GM21717 (cell line): ENCODE results near the gene CASP6.
A peak's percentile ranks its signal among the peaks of the same experiment; 100 is the strongest.

Source experiments
- ATAC-seq: cut with Tn5 transposase; IDR thresholded peaks from one replicate; pipeline ENCODE4 v1.9.1; 2021; ENCODE audit warnings: mild to moderate bottlenecking, moderate library complexity; ENCODE audit not compliant: unreplicated experiment

Gene CASP6

GRCh38 chr4:109673303-109673702 is 29.9 kb downstream of the CASP6 start:
- ATAC-seq = no peak

- ATAC-seq = no peak
Observed at GRCh38 chr4:109672169-109672930, 30.9 kb downstream of the CASP6 start.

DNA sequence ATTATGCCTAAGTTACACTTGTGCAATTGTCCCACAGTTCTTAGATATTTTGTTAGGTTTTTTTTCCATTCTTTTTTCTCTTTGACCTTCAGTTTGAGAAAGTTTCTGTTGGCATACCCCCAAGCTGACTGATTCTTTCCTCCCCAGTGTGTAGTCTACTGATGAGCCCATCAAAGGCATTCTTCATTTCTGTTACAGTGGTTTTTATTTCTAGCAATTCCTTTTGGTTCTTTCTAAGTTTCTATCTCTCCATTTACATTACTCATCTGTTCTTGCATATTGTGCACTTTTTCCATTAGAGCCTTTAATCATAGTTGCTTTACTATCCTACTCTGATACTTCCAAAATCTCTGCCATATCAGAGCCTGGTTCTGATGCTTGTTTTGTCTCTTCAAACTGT is 31.9 kb downstream of the CASP6 start:
- no peak for ATAC-seq

DNA sequence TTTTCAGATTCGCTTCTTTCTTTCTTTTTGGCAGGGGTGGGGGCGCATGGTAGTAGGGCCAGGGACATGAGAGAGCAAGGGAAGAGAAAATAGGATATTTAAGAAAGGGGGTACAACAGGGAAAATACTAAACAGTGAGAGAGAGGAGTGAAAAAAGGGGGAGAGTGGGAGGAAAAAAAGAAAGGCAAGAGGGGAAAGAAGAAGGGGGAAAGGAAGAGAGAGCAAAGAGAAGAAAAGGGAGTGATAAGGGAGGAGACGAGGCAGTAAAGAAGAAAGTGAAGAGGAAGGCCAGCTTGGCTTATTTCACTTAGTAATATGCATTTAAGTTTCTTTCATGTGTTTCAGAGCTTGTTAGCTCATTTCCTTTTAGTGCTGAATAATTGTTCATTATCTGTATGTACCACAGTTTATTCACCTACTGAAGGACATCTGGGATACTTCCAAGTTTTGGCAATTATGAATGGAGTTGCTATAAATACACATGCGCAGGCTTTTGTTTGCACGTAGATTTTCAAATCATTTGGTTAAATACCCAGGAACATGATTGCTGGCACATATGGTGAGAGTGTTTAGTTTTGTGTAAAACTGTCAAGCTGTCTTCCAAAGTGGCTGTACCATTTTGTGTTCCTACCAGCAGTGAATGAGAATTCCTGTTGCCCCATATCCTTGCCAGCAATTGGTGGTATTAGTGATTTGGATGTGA is 37.3 kb downstream of the CASP6 start:
- no peak for ATAC-seq

DNA sequence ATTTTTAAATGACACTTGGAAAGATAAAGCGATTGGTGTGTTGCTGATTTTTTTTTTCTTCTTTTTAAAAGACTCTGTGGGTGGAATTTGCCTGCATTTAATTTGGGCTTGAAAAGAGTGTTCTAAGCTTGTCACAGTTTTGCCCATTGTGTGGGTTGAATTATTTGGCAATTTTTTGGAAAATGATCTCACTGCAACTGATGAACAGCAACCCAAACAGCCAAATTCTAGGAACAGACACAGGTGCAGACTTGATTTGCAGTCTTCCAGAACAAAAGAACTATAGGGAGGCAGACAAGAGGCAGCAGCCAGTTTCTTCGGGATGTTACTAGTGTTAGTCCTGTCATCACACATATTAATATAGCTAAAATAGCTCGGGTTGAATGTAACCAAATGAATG is 40.5 kb downstream of the CASP6 start:
- no peak for ATAC-seq

- ATAC-seq = no peak
Observed at GRCh38 chr4:109662116-109662515, 41.1 kb downstream of the CASP6 start.

GRCh38 chr4:109658871-109659410 is 44.3 kb downstream of the CASP6 start:
- ATAC-seq = no peak

DNA sequence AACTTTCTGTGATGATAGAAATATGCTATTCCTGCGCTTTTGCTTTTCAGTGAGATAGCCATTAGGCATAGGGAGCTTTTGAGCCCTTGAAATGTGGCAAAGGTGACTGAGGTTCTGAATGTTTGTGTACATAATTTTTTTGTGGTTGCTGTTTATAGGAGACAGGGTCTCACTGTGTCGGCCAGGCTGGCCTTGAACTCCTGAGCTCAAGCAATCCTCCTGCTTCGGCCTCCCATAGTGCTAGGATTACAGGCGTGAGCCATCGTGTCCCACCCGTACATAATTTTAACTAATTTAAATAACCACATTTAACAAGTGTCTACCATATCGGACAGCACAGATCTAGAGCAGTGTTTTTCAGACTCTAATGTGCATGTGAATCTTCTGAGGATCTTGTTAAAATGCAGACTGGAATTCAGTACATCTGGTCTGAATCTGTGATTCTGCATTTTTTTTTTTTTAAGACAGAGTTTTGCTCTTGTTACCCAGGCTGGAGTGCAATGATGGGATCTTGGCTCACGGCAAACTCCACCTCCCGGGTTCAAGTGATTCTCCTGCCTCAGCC is 45.3 kb downstream of the CASP6 start:
- no peak for ATAC-seq

DNA sequence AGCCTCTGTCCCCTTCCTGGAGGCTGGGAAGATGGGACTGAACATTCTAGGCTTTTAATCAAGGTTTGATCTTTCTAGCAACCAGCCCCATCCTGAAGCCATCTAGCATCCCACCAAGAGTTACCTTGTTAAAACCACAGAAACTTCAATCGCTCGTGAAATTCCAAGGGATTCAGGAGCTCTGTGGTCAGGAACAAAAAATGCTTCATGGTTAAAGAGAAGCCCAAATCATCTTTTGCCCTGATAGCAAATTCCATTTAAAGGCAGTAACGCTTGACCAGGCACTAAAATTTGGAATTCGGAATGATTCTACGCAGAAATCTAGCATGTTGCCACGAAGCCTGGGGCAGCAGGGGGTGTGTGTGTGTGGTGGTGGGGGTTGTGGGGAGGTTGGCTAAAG is 47.8 kb downstream of the CASP6 start:
- ATAC-seq = no peak

- peak; percentile 73 for ATAC-seq
Observed at GRCh38 chr4:109649872-109650271, 53.4 kb downstream of the CASP6 start.

DNA sequence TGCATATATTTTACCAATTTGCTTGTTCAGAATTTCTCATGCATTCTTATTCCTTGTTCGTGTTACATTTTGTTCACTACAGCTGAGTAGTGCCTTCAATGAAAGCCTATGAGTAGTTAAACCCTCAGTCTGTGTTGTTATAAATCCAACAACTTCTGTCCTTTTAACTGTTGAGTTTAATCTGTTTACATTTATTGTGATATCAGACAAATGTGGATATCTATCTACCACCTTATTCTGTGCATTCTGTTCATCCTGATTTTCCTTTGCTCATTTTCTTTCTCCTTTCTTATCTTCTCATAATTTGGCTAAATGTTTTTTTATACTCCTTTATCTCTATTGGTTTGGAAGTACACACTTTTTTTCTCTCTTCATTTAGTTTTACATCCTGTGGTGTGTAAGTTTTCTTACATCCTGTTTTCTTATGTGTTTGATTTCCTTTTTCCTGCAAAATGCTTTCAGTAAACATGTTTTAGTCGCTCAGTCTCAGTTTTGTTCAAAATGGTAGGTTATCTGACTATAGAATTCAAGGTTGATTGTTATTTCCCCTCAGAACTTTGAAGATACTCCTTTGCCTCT is 54.2 kb downstream of the CASP6 start:
- no peak for ATAC-seq

DNA sequence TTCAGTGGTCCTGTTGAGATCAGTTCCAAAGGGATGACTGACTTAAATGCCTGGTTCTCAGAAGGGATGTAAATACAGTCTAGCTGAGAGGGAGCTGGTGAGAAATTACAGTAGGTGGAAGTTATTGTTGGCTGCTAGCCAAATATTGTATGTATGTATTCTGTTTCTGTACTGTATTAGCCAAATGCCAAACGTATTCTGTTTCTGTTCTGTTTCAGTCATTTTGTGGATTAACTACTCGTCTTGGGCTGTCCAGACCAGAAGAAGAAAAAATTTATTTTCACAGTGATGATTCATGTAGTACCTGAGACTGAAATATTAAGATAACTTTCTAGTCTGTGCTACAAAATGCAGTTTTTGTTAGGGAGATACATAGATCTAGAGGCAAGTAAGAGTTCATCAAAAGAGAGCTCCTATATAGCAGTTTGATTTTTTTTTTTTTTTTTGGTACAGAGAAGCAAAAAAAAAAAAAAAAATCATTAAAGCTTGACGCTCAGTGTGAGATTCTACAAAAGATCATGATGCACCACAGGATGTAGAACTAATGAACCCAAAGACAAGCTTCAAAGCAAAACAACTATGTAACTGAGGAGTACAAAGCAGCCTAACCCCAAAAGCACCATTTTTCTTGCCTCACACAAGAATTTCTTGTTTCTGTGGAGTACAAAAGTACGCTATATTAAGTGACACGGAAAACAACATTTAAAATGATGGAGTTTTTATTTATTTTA is 54.8 kb downstream of the CASP6 start:
- peak; percentile 64 for ATAC-seq

- ATAC-seq = no peak
Observed at GRCh38 chr4:109645874-109646710, 57.2 kb downstream of the CASP6 start.

- ATAC-seq = no peak
Observed at GRCh38 chr4:109640644-109641043, 62.6 kb downstream of the CASP6 start.
